ENCODE data around the gene ZNF541.

ZNF541 gene

GRCh38 chr19:47581605-47582319 is 8.8 kb upstream of the ZNF541 start:
- TF ChIP-seq CTCF (IDR thresholded peaks at IDR 0.05; ENCODE audit: low read depth, low read length, missing control alignments): no peak
- in situ Hi-C loops (cut with HindIII; ENCODE audit: low sequenced_read_pairs): no loop called here
- no peak for DNase-seq (ENCODE audit: low read depth)
- no peak overlapping the region for H3K4me3 ChIP-seq (ENCODE audit: low read depth, low read length)

DNA sequence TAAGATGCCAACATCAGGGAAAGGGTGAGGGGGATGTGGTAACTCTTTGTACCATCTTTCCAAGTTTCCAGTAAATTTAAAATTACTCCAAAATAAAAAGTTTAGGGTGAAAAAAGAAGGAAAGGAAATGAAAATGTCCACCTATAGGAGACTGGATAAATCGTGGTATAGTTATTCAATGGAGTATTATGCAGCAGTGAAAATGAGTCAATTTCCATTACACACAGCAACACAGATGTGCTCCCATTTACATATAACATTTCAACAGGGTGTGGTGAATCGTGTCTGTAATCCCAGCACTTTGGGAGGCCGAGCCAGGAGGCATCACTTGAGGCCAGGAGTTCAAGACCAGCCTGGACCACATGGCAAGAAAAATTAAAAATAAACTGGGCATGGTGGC is 7.4 kb upstream of the ZNF541 start:
- no peak for TF ChIP-seq CTCF (IDR thresholded peaks at IDR 0.05; ENCODE audit: low read depth, low read length, missing control alignments)
- in situ Hi-C loops (cut with HindIII; ENCODE audit: low sequenced_read_pairs): no loop called here
- no peak for DNase-seq (ENCODE audit: low read depth)
- H3K4me3 ChIP-seq (ENCODE audit: low read depth, low read length): no peak overlapping the region

- TF ChIP-seq CTCF (IDR thresholded peaks at IDR 0.05; ENCODE audit: low read depth, low read length, missing control alignments): no peak
- in situ Hi-C loops (cut with HindIII; ENCODE audit: low sequenced_read_pairs): no loop called here
- no peak overlapping the region for H3K4me3 ChIP-seq (ENCODE audit: low read depth, low read length)
- no peak for DNase-seq (ENCODE audit: low read depth)
Observed at GRCh38 chr19:47572635-47573034, 313 bp downstream of the ZNF541 start.

GRCh38 chr19:47569331-47569730 is 3.6 kb downstream of the ZNF541 start:
- TF ChIP-seq CTCF (IDR thresholded peaks at IDR 0.05; ENCODE audit: low read depth, low read length, missing control alignments): no peak
- DNase-seq (ENCODE audit: low read depth): no peak
- in situ Hi-C loops (cut with HindIII; ENCODE audit: low sequenced_read_pairs): no loop called here
- H3K4me3 ChIP-seq (ENCODE audit: low read depth, low read length): no peak overlapping the region

DNA sequence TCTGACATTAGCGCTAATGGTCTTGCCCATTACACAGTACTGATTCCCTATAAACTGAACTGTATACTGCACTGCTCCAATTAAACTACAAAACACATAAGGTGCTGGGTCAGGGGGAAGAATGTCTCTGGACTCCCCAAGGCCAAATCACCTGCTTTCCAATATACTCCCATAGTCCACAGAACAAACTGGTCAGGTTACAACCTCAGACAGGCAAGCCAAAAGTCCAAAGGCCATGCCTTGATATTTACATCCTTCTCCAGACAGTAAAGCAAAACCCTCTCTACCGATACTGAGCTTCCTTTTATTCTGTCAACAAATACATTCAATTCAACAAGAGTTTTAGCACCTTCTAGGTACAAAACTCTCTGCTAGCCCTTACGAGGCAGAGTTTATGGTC is 8.9 kb downstream of the ZNF541 start:
- H3K4me3 ChIP-seq (ENCODE audit: low read depth, low read length): no peak overlapping the region
- in situ Hi-C loops (cut with HindIII; ENCODE audit: low sequenced_read_pairs): no loop called here
- DNase-seq (ENCODE audit: low read depth): no peak
- TF ChIP-seq CTCF (IDR thresholded peaks at IDR 0.05; ENCODE audit: low read depth, low read length, missing control alignments): no peak

- in situ Hi-C loops (cut with HindIII; ENCODE audit: low sequenced_read_pairs): no loop called here
- no peak for TF ChIP-seq CTCF (IDR thresholded peaks at IDR 0.05; ENCODE audit: low read depth, low read length, missing control alignments)
- no peak for DNase-seq (ENCODE audit: low read depth)
Observed at GRCh38 chr19:47561440-47562057, 11.4 kb downstream of the ZNF541 start.

More at GRCh38 chr19:47561440-47562057, 11.4 kb downstream of the ZNF541 start:
- no peak overlapping the region for H3K4me3 ChIP-seq (ENCODE audit: low read depth, low read length)
